Measurements from ENCODE around the gene GRIN3A. TPM values are rescaled to one million over a fixed set of nuclear protein-coding genes. Genes with fewer than 3 reads are reported as not detected.

GRIN3A gene
- total RNA-seq, 6 donors from 2014 or later = 0.06 to 0.10 (median 0.07) TPM; not detected in 3

DNA sequence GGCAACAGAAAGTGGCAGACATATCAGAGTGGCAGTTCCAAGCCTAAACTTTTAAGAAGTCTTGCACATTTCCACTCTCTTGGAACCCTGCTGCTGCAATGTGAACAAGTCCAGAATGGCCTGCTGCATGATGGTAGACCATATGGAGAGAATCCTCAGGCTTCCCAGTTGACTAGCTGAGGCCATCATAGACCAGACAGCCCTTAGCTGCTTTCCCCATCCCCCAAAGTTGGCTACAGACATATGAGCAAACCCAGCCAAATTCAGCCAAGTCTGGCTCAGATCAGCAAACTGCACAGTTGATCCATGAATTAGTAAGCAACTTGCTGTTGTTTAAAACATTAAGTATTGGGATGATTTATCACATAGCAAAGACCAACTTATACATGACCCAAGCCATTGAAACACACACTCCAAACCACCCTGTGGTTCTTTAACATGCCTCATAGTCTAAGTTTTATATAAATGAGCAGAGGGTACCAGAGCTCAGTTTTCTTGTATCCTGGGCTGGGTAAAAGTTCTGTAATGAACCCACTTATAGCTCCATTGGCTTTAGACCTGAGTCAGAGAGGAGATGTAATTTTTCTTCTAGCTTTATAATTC lies 163.6 kb downstream of the GRIN3A start:
- ATAC-seq (ENCODE audit: low FRiP score in 2 of 2) = no peak

GRCh38 chr9:101572316-101572715 lies 166.1 kb downstream of the GRIN3A start:
- no peak for ATAC-seq (ENCODE audit: low FRiP score in 2 of 2)
- DNase-seq = no peak
- TF ChIP-seq POLR2A (IDR thresholded peaks at IDR 0.05) = no peak
- TF ChIP-seq POLR2AphosphoS5 (IDR thresholded peaks at IDR 0.05) = no peak
- TF ChIP-seq, protein P1, sequence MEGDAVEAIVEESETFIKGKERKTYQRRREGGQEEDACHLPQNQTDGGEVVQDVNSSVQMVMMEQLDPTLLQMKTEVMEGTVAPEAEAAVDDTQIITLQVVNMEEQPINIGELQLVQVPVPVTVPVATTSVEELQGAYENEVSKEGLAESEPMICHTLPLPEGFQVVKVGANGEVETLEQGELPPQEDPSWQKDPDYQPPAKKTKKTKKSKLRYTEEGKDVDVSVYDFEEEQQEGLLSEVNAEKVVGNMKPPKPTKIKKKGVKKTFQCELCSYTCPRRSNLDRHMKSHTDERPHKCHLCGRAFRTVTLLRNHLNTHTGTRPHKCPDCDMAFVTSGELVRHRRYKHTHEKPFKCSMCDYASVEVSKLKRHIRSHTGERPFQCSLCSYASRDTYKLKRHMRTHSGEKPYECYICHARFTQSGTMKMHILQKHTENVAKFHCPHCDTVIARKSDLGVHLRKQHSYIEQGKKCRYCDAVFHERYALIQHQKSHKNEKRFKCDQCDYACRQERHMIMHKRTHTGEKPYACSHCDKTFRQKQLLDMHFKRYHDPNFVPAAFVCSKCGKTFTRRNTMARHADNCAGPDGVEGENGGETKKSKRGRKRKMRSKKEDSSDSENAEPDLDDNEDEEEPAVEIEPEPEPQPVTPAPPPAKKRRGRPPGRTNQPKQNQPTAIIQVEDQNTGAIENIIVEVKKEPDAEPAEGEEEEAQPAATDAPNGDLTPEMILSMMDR (IDR thresholded peaks at IDR 0.05) = no peak
- no peak for TF ChIP-seq EP300 (IDR thresholded peaks at IDR 0.05)
- Histone ChIP-seq H3K9me3 (no peaks in the 10 kb centered on the region), H3K36me3 (peaks cover 0 to 26% (median 2%) of the 10 kb centered on the region in 4 donors), H3K4me3 (no peak overlapping the region), H3K27ac (no peak overlapping the region), H3K27me3 (no peaks in the 10 kb centered on the region), H3K4me1 (no peaks in the 10 kb centered on the region)
- WGBS, 2 donors = 58 to 80% methylated on average over 2 of the region's 2 CpGs

More for the DNA sequence above, 163.6 kb downstream of the GRIN3A start:
- H3K9me3 ChIP-seq = no peaks in the 10 kb centered on the region
- no peaks in the 10 kb centered on the region for H3K27me3 ChIP-seq
- H3K36me3 ChIP-seq = peaks cover 0 to 8% (median 0%) of the 10 kb centered on the region in 4 donors
- no peak overlapping the region for H3K4me3 ChIP-seq
- no peak for DNase-seq
- TF ChIP-seq, protein P1 (IDR thresholded peaks at IDR 0.05) = no peak
- TF ChIP-seq EP300 (IDR thresholded peaks at IDR 0.05) = no peak
- TF ChIP-seq POLR2AphosphoS5 (IDR thresholded peaks at IDR 0.05) = no peak
- TF ChIP-seq POLR2A (IDR thresholded peaks at IDR 0.05) = no peak
- H3K27ac ChIP-seq = no peak overlapping the region
- no peaks in the 10 kb centered on the region for H3K4me1 ChIP-seq

GRCh38 chr9:101571114-101571513 lies 167.3 kb downstream of the GRIN3A start:
- Histone ChIP-seq H3K27me3 (no peaks in the 10 kb centered on the region), H3K9me3 (no peaks in the 10 kb centered on the region), H3K27ac (no peak overlapping the region), H3K4me3 (no peak overlapping the region), H3K36me3 (peaks cover 0 to 38% (median 4%) of the 10 kb centered on the region in 4 donors), H3K4me1 (no peaks in the 10 kb centered on the region)
- WGBS, 2 donors = 50 to 60% methylated on average over 1 of the region's 1 CpG
- ATAC-seq (ENCODE audit: low FRiP score in 2 of 2) (no peak), DNase-seq (no peak)
- TF ChIP-seq POLR2AphosphoS5 (IDR thresholded peaks at IDR 0.05) = no peak

DNA sequence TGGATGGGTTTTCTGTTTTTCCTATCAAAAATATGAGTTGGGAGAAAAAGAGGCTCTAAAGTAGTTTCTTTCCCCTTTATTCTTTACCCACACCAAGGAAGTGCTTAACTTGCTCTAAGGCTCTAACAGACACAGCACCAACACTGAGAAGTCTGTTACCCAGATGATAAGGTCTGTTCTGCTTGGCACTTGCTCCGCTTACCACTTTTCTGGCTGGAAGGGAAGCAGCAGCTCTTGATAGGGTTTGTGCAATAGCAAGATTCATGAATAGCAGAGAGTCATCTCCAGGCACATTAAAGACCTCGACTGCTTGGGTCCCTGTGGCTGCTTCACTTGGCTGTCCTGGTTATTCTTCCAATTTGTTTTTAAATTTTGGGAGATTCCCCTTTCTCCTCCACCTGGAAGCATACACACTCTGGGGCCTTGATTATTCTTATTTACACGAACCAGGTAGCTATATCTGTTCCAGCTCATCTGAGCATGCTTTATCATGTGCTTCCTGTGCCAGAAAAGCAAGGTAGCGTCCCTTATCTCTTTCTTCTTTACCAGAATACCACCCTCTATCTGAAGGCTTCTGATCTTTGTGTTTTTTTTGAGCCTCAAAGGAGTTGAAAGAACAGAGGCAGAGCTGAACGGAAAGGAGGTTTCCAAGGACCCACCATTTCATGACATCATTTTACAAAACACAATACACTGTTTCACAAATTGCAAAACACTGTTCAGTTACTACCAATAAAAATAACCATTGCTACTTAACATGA lies 168.5 kb downstream of the GRIN3A start:
- Histone ChIP-seq H3K4me1 (no peaks in the 10 kb centered on the region), H3K36me3 (peaks cover 4 to 47% (median 8%) of the 10 kb centered on the region in 4 donors), H3K27ac (no peak overlapping the region), H3K4me3 (no peak overlapping the region), H3K27me3 (no peaks in the 10 kb centered on the region), H3K9me3 (no peaks in the 10 kb centered on the region)
- WGBS, 2 donors = 85 to 89% methylated on average over 5 of the region's 5 CpGs
- DNase-seq (no peak), ATAC-seq (ENCODE audit: low FRiP score in 2 of 2) (no peak)
- TF ChIP-seq, protein P1 (IDR thresholded peaks at IDR 0.05) = no peak
- TF ChIP-seq POLR2A (IDR thresholded peaks at IDR 0.05) = no peak
- TF ChIP-seq EP300 (IDR thresholded peaks at IDR 0.05) = no peak
- no peak for TF ChIP-seq POLR2AphosphoS5 (IDR thresholded peaks at IDR 0.05)

- Histone ChIP-seq H3K9me3 (no peaks in the 10 kb centered on the region), H3K27ac (no peak overlapping the region), H3K4me3 (no peak overlapping the region), H3K27me3 (no peaks in the 10 kb centered on the region), H3K4me1 (no peaks in the 10 kb centered on the region), H3K36me3 (peaks cover 4 to 68% (median 17%) of the 10 kb centered on the region in 4 donors)
- ATAC-seq (ENCODE audit: low FRiP score in 2 of 2) = no peak
- WGBS, 2 donors = 93 to 97% methylated on average over 3 of the region's 3 CpGs
- no peak for DNase-seq
- TF ChIP-seq EP300 (IDR thresholded peaks at IDR 0.05) (no peak), POLR2AphosphoS5 (IDR thresholded peaks at IDR 0.05) (no peak), POLR2A (IDR thresholded peaks at IDR 0.05) (no peak)
- TF ChIP-seq, protein P1 (IDR thresholded peaks at IDR 0.05) = no peak
Measured at GRCh38 chr9:101567725-101568350, 170.6 kb downstream of the GRIN3A start.
